Subcutaneous adipose tissue (tissue), 4 donors: ENCODE results near the gene CTIF. TPM values are rescaled to one million over a fixed set of nuclear protein-coding genes. Genes with fewer than 3 reads are reported as not detected.

Experiments used
- CTCF ChIP-seq: fragments of 450-650 bp; IDR thresholded peaks from one replicate; pipeline ENCODE4 v1.5.1; 2016; ENCODE audit warnings: low read depth, mild to moderate bottlenecking, control low read depth, antibody characterized with exemption, moderate library complexity
- total RNA-seq, 4 donors: library from RNA; depleted of rRNA; stranded (reverse); fragments of >200 nt; gene quantifications; one replicate each; pipeline ENCODE4 v1.1.0, GENCODE V29; 2016

Gene CTIF
- total RNA-seq, 4 donors from 2014 or later = 41.0 to 195 (median 78.3) TPM

GRCh38 chr18:48852794-48853193 lies 314.0 kb downstream of the CTIF start:
- no peak for TF ChIP-seq CTCF

DNA sequence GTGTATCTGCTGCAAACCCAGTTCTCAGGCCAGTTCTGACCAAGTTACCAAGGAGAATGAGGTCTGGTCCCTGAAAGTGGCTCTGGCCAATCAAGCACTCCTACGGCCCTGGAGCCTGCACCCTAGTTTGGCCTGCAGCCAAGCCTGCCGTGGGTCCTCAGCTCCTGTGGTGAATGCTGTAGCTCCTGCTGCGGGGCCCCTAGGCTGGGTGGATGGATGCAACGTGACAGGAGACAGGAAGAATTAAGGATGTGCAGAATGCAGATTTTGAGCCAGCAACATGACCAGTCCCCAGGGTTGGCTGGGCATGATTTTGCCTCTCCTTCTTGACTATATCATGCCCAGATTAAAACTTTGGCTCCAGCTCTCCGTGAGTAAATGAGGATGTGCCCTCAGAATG lies 314.8 kb downstream of the CTIF start:
- TF ChIP-seq CTCF = no peak

- no peak for TF ChIP-seq CTCF
Observed at GRCh38 chr18:48854780-48855179, 315.9 kb downstream of the CTIF start.

DNA sequence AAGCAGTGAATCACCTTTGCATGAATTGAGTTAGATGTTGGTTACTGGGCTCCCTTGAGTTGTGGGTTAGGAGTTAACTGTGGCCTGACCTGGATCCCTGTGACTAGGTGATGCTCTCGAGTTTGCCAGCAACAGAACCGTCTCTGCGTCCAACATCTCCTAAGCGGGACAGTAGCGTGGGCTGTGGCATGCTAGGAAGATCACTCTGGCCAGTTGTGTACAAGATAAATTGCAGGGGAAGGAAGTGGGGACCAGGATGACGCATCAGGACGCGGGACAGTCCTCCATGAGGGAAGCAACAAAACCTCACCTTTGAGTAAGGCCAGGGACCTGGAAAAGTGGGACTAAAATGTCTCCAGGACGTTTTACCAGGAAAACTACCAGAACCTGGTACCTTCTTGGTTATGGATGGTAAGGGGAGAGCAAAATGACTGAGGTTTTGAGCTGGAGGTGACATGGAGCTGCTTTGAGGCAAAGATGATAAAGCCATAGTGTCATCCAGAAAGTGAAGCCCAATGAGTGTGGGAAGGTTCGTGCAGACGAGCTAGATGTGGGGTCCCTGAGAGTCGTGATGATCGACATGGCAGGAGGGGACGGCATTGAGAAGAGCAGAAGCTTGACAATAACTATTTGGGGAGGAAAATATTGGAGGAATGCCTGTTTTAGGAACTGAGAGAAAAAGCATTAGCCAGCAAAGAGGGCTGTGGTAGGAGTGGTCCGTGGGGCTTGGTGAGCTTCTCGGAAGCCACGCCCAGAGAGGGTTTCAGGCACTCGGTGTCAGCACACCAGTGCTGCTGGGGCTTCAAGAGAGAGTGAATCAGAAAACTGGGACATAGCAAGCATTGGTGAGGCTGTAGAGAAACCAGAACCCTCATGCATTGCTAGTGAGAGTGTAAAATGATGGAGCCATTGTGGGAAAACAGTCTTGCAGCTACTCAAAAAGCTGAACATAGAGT lies 316.9 kb downstream of the CTIF start:
- no peak for TF ChIP-seq CTCF

DNA sequence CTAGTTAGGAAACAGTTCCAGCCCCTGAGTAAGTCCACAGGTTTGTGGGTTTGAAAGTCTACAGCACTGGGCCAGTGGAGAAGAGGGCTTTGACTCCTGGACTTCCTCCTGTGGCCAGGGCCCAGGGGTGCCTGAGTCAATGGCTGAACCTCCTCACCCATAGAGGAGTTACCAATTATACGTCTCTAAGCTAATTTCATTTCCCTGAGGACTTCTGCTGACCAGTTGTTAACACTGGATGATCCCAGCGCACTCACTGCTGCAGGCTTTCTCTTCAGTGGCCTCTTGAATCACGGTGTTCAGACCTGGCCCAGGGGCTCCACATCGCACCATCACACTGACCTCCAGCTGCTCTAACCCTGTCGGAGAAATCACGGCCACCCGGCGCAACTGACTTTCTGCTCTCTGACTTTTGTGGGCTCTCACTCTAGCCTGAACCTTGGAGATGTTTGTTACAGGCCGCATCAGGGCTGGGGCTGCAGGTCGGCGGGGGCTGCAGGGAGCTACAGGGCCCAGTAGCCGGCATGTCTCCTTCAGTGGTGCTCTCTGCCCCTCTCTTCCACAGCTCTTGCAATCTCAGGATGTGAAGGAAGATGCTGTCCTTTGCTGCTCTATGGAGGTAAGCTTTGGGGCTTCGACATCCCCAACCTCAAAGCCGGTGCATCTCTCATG lies 318.3 kb downstream of the CTIF start:
- no peak for TF ChIP-seq CTCF

DNA sequence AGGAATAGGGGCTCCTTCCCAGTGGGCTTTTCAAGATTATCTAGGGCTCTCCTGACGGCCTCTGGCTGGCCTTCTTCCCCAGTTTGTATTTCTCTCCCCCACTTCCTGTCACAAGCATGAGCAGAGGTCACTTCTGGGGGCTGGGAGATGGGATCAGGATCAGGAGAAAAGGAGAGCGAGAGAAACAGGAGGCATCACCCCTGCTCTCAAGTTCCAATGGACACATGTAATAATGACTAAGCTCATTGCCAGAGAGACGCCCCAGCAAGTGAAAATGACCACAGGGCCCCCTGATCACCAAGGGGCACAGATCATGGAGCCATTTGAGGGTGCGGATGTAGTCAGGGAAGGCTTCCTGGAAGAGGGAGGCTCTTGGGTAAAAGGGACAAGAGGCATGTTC lies 319.8 kb downstream of the CTIF start:
- no peak for TF ChIP-seq CTCF
